Activated CD8-positive, alpha-beta memory T cell treated with anti-CD3 and anti-CD28 coated beads, Interleukin-2, amount 50 U/mL, for 4 hours (primary cell): ENCODE results near the gene ARHGEF33.

Experiments
- DNase-seq: peaks from one replicate; pipeline ENCODE4 v3.0.0-alpha.2; 2020

The ARHGEF33 gene

GRCh38 chr2:38889575-38889974 is at the start of gene ARHGEF33:
ARHGEF33 (plus strand) TSS chr2:38889875; CDS start chr2:38919448, 29,573 bp downstream.
- DNase-seq, result no peak

DNA sequence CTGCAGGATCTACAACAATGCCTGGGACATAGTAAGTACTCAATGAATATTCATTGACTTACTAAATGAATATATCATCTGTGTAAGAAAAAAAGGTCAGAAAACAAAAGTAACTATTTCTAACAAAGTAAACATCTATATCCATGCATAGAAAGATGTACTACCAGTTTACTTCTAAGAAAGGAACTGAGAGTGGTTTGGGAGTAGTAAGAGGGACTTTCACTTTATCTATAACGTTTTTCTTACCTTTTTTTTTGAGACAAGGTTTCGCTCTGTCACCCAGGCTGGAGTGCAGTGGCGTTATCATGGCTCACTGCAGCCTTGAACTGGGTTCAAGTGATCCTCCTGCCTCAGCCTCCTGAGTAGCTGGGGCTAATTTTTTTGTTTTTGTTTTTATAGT is 39.6 kb upstream of the ARHGEF33 start:
- no peak for DNase-seq

- DNase-seq, result no peak
Observed at GRCh38 chr2:38856165-38856564, 33.5 kb upstream of the ARHGEF33 start.

DNA sequence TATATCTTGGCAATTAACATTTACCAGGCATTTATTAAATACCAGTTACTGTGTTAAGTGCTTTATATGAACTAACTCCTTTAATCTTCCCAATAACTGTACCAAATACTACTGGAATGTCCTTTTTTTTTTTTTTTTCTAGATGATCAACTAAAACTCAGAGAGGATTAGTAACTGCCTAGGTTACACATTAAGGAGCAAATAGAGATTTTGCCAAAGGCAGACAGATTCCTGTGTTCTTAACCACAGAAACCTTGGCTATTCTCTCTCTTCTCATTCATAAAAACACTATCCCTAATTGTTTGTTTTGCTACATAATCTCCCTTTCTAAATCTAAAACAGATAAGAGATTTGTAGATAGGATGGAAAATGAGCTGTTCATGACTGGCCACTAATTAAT is 27.2 kb upstream of the ARHGEF33 start:
- no peak for DNase-seq

DNA sequence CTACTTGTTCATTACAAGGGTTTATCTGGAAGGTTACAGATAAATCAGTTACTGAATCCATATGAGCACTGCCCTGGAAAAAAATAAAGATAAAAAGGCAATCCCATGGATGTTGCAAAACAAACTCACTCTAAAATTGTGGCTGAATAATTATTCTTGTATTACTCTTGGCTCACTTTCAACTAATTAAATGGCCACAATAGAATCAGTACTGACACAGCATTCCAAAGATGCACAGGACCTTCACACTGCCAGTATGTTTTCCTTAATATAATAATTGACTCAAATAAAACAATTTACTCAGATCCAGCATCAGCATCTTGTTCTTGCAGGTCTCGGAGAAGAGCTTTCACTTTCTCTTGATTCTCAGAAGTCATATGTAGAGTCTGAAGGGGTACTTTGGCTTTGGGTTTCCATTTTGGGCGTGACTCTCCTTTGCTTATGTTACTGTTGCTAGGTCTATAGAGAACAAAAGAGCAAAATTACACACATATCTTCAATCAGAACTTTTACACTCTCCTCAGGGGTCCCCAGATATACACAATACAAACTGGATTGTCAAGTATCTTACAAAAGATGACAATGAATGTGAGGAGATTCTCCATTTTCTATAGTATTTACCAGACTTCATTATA is 26.5 kb upstream of the ARHGEF33 start:
- DNase-seq, result no peak

DNA sequence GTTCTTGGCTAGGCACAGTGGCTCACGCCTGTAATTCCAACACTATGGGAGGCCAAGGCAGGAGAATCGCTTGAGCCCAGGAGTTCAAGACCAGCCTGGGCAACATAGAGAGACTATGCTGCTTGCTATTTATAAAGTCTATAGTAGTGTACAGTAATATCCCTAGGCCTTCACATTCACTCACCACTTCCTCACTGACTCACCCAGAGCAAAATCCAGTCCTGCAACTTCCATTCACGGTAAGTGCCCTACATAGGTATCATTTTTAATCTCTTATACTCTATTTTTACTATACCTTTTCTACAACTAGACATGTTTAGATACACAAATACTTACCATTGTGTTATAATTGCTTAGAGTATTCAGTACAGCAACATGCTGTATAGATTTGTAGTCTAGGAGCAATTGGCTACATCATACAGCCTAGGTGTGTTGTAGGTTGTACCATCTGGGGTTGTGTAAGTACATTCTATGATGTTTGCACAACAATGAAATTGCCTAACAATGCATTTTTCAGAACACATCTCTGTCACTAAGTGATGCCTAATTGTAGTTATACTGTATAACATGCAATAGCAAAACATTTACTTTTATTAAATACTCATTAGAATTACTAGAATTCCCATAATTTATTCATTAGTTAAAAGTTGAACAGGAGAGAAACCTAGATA is 22.8 kb upstream of the ARHGEF33 start:
- DNase-seq, result no peak

- DNase-seq, result no peak
Observed at GRCh38 chr2:38871432-38871831, 18.2 kb upstream of the ARHGEF33 start.

DNA sequence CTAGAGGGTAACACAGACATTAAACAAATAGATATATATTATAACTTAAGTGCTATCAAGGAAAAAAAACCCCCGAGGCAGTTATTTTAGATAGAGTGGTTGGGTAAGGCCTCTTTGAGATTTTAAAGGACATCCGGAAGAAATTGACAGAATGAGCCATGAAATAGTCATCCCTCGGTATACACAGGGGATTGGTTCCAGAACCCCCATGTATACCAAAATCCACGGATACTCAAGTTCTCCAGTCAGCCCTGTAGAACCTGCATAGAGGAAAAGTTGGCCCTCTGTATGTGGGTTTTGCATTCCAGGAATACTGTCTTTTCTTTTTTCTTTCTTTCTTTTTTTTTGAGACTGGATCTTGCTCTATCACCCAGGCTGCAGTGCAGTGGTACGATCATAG is 15.9 kb upstream of the ARHGEF33 start:
- no peak for DNase-seq

DNA sequence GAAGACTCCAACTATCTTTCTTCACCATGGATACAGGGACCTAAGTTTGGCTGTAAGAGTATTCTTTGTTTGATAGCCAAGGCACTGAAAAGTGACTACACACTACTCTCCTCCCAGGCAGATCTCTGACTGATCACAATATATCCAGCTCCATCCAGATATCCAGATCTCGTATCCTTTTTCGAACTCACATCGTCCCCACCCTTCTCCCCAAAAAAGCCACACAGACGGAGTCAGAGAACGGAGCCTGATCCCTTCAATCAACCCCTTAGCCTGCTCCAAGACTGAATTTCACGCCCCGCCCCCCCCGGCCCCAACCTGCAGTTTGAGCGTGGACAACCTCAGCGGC is 14.5 kb upstream of the ARHGEF33 start:
- no peak for DNase-seq

GRCh38 chr2:38875576-38876367 is 13.9 kb upstream of the ARHGEF33 start, which contains the start of the genes DHX57 and MORN2:
DHX57 (minus strand) TSS chr2:38875934; CDS start chr2:38868405, 7,529 bp downstream.
MORN2 (plus strand) TSS chr2:38875976.
- peak; percentile 82 for DNase-seq

GRCh38 chr2:38876407-38876806 is 13.3 kb upstream of the ARHGEF33 start:
- no peak for DNase-seq

GRCh38 chr2:38886063-38886462 is 3.6 kb upstream of the ARHGEF33 start:
- no peak for DNase-seq

DNA sequence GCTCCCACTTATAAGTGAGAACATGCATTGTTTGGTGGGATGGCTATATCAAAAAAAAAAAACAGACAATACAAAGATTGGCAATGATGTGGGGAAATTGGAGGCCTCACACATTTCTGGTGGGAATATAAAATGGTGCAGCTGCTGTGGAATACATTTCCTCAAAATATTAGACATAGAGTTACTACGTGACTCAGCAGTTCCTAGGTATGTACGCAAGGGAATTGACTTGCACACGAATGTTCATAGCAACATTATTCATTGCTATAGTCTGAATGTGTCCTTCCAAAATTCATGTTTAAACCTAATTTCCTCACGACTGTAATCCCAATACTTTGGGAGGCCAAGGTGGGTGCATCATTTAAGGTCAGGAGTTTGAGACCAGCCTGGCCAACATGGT is 2.3 kb upstream of the ARHGEF33 start:
- DNase-seq, result no peak

- DNase-seq, result no peak
Observed at GRCh38 chr2:38887902-38888554, 1.6 kb upstream of the ARHGEF33 start.

DNA sequence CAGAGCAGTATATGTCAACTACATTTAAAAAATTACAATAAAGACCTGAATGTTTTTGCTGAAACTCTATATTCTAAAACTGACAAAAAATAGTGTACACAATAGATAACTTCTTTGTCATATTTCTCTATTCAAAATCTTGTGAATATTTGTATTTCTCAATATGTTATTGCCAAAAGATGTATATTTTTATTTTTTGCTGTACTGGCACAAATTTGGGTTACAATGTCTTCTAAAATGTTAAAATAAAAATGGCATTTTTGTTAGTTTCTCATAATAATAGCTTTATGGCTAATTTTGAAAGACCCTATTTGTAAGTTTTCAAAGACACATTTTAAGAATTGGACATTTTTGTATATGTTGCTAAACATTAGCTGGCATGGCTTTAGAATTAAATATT is 630 bp upstream of the ARHGEF33 start:
- DNase-seq, result no peak

DNA sequence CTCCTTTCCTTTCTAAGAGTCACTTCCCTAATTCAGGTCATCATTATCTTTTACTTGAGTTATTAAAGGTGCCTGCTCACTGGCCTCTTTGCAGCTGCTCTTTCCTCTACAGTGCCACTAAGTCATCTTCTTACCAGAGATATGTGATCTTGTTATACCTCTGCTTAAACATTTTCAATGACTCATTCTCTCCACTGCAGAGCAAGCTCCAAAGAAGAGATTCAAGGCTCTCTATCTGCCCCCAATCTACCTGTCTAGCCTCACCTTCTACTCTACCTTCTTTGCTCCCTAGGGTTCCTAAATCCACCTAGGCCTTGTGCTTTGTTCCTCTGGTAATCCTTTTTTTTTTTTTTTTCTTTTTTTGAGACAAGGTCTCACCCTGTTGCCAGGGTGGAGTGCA is 3.1 kb downstream of the ARHGEF33 start:
- no peak for DNase-seq

DNA sequence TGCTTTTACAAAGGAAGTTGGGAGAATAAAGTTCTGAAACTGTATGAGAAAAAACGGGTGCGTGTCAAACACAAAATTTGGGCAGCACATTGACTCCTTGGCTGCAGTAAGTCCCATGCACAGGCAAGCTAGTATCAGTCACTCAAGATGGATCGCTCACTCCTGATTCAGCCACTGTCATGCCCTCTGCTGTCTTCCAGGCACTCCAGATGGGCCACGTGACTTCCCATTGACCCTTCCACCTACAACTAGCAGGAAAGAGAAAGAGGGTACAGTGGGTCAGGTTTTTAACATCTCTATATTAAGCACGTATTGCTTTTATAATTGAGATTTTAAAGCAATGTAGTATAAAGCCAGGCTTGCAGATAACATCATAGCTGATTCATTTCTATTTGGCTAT is 8.6 kb downstream of the ARHGEF33 start:
- DNase-seq, result no peak

- DNase-seq, result no peak
Observed at GRCh38 chr2:38900726-38901125, 11.1 kb downstream of the ARHGEF33 start.

- DNase-seq, result no peak
Observed at GRCh38 chr2:38905251-38905650, 15.6 kb downstream of the ARHGEF33 start.

- no peak for DNase-seq
Observed at GRCh38 chr2:38907242-38907641, 17.6 kb downstream of the ARHGEF33 start.

- DNase-seq, result no peak
Observed at GRCh38 chr2:38907743-38908562, 18.3 kb downstream of the ARHGEF33 start.

- no peak for DNase-seq
Observed at GRCh38 chr2:38909872-38910271, 20.2 kb downstream of the ARHGEF33 start.

GRCh38 chr2:38911191-38911590 is 21.5 kb downstream of the ARHGEF33 start:
- no peak for DNase-seq
